GM12864 (cell line): ENCODE measurements around the gene TMEM132D.

ENCODE experiments used
- DNase-seq: peaks from one replicate; pipeline ENCODE4 v3.0.0-alpha.2; 2011; ENCODE audit warnings: low read depth
- H3K4me3 ChIP-seq: 2 replicates; pipeline ENCODE4 v1.5.1; 2011; ENCODE audit warnings: mild to moderate bottlenecking, low read depth, low read length, control low read depth
- TF ChIP-seq, protein P1 (sequence below): IDR thresholded peaks from 2 replicates; pipeline ENCODE4 v1.5.1; 2011; ENCODE audit warnings: low read depth, mild to moderate bottlenecking, moderate library complexity, low read length, control low read depth, inconsistent platforms; ENCODE audit errors: missing control alignments

TMEM132D gene

DNA sequence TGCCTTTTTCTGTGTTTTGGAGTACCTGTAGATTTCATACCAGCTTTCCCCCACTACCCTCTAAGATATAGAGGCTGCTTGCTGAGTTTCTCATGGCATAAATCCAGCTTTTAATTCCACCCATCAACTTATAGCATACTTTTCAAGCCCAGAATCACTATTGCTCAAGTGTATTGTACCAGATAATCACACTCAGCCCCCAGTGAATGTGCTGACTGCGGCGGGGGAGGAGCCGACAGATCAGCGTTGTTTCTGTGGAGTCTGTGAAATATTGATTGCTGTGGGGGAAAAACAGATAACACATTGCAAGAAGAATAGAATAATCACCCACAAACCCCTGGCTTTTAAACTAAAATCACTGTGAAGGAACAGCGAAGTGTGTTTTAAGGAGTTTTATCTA, 296.1 kb downstream of the TMEM132D start:
- DNase-seq, result no peak
- H3K4me3 ChIP-seq, result no peak overlapping the region
- TF ChIP-seq, protein P1, sequence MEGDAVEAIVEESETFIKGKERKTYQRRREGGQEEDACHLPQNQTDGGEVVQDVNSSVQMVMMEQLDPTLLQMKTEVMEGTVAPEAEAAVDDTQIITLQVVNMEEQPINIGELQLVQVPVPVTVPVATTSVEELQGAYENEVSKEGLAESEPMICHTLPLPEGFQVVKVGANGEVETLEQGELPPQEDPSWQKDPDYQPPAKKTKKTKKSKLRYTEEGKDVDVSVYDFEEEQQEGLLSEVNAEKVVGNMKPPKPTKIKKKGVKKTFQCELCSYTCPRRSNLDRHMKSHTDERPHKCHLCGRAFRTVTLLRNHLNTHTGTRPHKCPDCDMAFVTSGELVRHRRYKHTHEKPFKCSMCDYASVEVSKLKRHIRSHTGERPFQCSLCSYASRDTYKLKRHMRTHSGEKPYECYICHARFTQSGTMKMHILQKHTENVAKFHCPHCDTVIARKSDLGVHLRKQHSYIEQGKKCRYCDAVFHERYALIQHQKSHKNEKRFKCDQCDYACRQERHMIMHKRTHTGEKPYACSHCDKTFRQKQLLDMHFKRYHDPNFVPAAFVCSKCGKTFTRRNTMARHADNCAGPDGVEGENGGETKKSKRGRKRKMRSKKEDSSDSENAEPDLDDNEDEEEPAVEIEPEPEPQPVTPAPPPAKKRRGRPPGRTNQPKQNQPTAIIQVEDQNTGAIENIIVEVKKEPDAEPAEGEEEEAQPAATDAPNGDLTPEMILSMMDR, result no peak

DNA sequence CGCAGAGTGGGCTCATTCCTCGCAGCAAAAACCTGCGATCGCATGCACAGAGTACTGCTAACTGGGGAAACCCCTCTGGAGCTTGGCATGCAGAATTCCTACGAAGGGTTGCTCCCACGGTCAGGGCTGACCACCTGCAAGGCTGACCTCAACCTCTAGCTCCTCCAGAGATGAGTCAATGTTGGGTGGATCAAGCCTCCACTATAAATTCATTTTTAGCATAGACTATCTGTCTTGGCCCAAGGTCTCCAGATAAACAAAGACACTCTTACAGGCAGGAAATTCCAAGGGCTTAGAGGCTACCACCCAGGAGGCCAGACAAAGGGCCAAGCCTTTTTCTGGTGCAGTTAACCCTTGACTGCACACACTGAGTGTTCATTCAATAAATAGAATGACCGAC, 296.5 kb downstream of the TMEM132D start:
- TF ChIP-seq, protein P1, result no peak
- H3K4me3 ChIP-seq, result no peak overlapping the region
- no peak for DNase-seq

DNA sequence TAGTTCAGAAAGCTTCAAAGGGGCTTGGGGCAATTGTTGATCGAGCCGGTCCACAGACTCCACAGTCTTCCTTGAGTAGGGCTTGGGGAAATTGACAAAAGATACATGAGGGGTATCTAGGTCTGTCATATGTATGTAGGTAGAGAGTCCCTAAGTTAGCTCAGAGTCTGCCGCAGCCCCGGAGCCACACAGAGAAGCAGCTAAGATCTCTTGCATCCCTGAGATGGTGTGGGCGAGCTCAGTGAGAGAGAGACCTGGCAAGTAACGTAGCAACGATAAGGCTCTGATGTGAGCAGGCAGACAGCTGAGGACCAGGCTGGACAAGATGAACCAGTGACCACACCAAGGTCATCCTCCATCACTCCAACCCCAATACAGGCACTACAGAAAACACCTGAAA, 297.6 kb downstream of the TMEM132D start:
- H3K4me3 ChIP-seq, result no peak overlapping the region
- TF ChIP-seq, protein P1, result no peak

GRCh38 chr12:129605666-129606065, 298.2 kb downstream of the TMEM132D start:
- TF ChIP-seq, protein P1, result no peak
- no peak for DNase-seq
- H3K4me3 ChIP-seq, result no peak overlapping the region

More for the DNA sequence above, 297.6 kb downstream of the TMEM132D start:
- DNase-seq, result no peak

DNA sequence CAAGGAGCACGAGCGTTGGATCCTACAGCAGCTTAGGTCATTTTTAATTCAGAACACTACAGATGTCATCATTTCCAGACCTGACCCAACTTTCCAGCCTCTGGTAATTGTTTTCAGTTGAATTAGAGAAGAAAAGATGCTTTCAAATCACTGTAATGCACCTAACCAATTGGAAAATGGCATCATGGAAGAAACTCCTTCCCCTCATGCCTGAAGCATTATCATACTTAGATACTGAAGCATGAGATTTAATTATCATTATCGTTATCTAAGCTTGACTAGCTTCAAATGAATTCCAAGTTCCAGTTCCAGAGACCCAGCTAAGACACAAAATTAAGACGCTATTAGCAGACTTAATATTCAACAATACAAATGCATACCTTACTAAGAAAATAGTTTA, 299.3 kb downstream of the TMEM132D start:
- TF ChIP-seq, protein P1, result no peak
- no peak for DNase-seq
- H3K4me3 ChIP-seq, result no peak overlapping the region

DNA sequence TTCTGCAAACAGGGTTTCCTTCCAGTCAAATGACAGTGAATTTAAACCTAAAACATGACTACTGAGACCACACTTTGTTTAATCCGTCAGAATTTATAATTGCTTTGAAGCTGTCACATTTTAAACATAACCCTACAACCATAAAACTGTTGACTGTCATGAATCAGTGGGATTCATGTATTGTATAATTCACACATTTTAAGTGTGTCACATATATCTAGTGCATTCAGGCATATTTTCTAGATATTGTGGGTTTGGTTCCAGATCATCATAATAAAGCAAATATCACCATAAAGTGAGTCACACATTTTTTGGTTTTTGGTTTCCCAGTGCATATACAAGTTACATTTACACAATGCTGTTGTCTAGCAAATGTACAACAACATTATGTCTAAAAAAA, 304.4 kb downstream of the TMEM132D start:
- TF ChIP-seq, protein P1, result no peak
- no peak overlapping the region for H3K4me3 ChIP-seq
- no peak for DNase-seq

DNA sequence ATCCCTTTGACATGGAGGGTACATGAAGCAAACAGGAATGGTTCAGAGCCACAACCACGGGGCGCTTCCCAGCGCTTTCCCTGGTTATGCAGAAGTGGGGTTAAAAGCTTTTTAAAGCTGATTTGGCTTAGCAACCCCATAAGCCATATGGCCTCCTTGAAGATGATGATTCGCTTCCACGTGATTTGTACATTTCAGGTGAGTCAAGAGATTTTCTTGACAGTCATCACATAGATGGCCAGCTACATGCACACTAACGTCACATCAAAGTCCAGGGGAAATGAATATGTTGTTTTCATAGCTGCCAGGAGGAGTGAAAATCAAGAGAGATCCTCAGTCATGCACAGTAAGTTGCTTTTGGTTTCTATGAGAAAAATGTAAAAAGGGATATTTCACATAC, 309.7 kb downstream of the TMEM132D start:
- no peak for DNase-seq
- no peak overlapping the region for H3K4me3 ChIP-seq
- TF ChIP-seq, protein P1, result no peak
